Hematopoietic multipotent progenitor cell treated with erythropoietin and hydrocortisone succinate and interleukin-3 and kit ligand, for 17 days (in vitro differentiated cells): ENCODE data around the gene SLC19A1.

Experiments
- DNase-seq: peaks from one replicate; pipeline ENCODE4 v3.0.0-alpha.2; 2015; ENCODE audit warnings: low spot score

SLC19A1 gene

DNA sequence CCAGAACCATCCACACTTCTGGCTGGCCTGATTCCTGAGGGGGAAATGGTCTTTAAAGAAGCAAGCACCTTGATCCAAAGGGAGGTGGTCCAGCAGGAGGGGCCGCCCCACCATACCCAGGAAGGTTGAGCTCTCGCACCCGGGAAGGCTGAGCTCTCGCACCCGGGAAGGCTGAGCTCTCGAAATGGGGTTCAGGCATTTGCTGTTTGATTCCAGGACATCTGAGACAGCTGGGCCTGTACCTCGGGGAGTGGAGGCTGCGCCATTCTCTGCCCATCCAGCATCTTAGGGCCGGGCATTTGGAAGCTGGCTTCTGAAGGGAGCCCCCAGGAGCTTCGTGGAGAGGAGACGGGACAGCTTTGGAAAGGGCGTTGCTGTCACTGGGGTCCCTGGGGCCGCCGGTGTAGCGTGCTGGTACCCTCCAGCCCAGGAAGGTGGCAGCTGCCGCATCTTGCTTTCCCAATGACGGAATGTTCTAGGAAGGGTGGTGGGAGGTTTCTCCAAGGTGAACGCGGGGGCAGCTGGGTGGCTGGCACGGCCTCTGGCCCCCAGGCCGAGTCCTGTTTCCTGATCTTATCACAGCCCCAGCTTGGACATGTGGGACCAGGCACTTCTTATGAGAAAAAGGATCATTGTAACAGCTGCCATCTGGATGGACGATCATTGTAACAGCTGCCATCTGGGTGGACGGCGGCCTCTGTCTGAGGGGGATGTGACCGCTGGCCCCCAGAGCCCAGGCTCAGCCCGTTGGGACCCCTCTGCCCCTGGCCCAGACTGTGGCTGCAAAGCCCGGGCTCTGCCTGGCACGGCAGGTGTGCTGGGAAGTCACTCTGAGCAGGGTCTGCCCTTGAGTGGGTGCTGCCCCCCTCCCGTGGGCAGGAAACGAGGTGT, 75.7 kb downstream of the SLC19A1 start:
- no peak for DNase-seq

DNA sequence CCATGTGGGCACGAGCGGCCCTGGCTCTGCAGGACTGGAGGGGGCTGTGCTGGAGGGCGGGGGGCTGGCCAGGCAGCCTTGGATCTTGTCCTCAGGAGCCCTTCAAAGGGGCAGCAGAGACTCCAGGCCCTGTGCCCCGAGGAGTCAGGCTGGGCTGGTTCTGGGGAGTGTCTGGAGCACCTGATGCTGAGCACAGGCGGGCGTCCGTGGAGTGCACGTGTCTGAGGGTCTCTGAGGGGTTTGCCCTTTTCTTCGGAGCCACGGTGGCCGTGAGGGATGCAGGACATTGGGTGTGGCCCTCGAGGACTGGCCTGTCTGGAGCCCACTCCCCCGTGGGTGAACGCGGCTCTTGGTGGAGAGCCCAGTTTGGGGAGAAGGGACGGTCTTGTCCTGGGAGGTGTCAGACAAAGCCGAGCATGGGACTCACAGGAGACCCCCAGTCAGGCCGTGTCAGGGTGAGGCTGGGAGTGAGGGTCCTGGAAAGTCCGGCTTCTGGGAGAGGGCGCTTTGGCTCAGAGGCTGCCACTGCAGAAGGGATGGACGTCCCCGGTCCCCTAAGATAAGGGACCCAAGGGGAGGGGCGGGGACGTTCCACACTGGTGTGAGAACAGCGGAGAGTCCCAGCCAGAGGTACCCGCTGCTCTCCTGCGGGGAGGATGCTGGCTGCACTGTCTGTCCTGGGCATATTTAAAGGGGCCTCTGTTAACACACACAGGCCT, 76.5 kb downstream of the SLC19A1 start:
- DNase-seq, result no peak

DNA sequence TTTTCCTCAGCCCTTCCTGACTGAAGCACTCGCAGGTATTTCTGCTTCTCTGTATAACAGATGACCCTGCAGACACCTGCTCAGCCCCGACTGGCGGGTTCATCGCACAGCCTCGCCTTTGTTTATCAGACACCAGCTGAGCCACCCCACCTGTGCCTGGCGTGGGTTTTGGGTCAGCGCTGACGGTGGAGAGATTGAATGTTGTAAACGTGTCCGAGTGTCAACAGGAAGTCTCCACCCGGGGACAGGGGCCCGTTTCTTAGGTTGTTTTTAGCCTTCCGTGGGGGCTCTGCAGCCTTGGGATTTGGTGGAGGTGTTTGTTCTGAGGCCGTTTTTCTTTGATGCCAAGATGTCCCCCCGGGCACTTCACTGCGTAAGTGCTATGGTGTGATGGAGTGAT, 77.1 kb downstream of the SLC19A1 start:
- no peak for DNase-seq

DNA sequence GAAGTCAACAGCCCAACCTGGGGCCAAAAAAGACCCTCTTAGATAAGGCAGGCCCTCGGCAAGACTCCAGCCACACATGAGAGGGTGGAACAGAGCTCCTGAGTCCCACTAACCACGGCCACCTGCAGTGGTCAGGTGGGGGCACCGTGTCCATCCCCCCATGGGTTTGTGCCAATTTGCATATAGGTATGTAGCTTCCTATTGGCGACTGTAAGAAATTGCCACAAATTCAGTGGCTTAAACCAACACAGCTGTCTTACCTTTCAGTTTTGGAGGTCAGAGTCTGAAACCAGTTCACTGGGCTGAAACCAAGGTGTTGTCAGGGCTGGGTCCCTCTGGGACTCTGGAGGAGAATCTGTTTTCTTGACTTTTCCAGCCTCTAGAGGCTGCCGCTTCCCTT, 77.9 kb downstream of the SLC19A1 start:
- DNase-seq, result no peak

DNA sequence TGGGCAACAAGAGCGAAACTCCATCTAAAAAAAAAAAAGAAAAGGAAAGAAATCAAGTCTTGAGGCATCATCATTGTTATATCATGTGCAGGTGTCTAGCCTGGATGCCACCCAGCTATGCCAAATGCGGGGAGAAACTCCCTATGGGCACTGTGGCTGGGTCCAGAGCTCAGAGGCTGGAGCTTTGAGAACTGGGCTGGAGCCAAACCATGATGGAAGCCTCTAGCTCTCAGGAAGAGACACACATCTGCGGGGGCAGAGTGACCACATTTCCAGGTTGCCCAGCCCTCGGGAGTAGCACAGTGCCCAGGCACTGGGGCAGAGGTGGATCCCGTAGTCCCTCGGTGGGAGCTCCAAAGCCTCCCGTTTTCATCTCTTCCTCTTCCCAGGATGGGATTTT, 78.4 kb downstream of the SLC19A1 start:
- no peak for DNase-seq

DNA sequence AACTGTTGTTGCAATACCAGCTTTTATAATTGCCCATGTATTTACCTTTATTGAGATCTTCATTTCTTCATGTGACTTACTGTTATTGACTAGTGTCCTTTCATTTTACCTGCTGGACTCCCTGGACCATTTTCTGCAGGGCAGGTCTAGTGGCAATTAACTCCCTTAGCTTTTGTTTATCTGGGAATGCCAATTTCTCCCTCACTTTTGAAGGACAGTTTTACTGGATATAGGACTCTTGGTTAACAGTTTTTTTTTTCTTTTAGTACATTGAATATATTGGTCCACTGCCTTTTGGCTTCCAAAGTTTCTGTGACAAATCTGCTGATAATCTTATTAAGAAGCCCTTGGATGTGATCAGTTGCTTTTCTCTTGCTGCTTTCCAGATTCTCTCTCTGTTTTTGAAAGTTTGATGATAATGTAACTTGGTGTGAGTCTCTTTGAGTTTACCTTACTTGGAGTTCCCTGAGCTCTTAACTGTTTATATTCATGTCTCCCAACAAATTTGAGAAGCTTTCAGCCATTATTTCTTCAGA, 80.4 kb downstream of the SLC19A1 start:
- DNase-seq, result no peak

DNA sequence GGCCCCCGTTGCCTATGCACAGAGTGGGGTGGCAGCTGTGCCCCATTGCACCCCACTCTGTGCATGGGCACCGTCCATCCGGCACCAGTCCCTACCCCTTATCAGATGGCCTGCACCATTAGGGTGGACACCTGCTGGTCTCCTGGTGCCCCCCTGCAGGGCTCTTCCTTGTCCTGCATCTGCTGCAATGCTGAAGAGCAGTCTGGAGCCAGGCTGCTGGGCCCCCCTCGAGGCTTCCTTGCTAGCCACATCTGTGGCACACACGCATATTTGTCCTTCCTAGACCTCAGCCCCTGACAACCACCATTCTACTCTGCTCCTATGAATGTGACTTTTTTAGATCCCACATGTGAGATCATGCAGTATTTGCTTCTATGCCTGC, 80.9 kb downstream of the SLC19A1 start:
- no peak for DNase-seq

DNA sequence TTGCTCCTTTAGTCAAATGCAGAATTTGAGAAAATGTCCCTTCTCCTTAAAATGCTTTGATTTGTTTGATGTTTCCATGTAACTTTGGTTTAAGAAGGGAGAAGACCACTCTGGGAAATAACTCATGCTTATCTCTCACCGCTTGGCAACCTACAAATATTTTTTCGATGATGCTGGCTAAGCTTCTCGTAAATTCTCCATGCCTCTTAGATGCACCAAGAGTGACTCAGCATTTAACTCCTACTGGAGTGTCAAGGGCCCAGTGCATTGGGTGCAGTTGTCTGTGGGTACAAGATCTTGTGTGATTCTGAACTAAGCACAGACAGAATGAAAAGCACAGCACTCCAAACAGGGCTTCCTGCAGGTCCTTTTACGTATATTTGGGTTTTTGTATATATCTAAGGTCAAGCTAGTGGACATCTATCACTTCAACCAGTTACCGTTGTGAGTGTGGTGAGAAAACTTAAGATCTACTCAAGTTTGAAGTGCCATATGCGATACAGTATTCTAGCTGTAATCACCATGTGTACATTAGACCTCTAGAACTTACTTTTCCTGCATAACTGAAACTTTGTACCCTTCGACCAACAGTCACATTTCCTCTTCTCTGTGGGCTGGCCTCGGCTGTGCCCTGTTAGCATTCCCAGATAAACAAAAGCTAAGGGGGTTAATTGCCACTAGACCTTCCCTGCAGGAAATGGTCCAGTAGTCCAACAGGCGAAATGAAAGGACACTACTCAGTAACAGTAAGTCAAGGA, 81.5 kb downstream of the SLC19A1 start:
- no peak for DNase-seq

DNA sequence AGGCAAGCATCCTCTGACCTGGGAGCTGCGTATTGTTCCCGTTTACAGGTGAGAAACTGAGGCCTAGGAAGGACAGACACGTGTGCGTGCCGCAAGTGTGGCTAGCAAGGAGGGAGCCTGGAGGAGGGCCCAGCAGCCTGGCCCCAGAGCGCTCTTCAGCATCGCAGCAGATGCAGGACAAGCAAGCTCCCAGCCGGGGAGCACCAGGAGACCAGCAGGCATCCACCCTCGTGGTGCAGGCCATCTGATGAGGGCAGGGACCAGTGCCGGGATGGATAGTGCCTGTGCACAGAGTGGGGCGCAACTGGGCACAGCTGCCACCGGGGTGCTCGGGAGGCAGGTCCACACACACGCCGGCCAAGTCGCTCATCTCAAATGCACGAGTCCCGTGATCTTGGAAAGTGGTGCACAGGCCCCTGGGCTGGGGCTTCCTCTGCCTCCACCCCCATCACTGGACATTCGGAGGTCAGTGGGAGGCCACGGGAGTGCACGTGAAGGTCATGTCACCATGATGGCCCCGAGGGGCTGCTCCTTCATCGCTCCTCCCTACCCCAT, 82.2 kb downstream of the SLC19A1 start:
- DNase-seq, result no peak

DNA sequence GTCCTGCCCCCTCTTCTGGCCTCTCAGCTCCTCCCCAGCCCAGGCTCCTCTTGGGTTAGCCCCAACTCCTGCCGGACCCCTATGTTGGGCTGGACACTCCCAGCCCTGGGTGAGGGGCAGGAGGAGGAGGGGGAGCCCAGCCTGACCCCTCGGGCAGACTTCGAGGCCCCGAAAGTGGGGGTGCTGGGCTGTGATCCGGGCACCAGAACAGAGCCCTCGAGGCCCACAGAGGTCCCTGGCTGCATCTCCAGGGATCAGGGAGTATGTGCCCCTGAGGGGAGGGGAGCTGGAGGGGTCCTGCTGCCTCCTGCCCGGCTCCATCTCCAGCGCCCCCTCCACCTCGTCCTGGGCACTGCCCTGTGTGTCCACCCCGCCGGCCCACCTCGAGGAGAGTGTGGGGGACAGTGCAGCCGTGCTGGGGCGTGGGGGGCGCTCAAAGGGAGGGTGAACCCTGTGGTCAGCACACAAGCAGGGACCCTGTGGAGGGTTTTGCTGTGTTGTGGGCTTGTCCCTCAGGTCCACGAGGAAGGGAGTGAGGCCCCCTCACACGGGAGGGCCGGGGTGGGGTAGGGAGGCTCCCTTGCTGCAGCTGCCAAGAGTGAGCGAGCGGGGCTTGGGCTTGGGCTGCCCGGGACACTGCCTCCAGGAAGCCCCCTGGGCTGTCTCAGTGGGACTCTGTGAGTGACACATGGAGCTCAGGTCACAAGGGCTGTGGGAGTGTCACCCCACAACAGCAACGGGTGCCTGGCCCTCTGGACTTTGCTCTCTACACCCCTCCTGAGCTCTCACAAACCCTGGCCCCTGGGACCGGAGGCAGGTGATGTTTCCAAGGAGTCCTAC, 82.8 kb downstream of the SLC19A1 start:
- no peak for DNase-seq

DNA sequence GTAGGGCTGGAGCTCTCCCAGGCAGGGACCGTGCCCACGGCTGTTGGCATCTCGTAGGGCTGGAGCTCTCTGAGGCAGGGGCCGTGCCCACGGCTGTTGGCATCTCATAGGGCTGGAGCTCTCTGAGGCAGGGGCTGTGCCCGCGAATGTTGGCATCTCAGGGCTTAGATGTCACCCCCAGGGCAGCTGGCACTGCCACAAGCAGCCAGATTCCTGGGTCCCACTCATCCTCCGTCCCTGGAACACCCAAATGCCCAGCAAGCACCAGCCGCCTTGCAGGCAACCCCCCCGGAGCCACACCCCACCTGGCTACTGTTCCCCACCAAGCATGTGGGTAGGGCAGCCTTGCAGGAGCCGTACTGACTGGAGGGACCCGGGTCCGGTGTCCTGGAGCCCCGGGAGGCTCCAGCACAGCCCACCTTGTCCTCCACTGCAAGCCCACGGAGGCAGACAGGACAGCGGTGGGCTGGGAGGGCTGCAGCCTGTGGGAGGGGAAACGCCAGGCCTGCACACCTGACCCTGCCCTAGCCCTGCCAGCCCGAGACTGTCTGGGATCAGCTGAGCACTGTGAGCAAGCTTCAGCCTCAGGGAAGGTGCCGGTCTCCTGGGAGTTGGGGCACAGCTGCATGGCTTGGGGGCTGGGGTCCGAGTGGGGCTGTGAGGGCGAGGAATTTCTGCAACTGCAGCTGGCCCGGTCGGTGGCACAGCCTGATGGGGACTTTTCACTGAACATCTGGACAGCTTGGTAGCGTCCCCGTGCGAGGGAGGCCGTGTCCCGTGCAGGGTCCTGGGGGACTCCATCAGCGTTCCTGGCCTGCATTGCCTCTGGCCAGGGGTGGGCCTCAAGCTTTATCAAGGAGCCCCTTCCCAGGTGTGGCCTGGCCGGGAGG, 83.7 kb downstream of the SLC19A1 start:
- no peak for DNase-seq

DNA sequence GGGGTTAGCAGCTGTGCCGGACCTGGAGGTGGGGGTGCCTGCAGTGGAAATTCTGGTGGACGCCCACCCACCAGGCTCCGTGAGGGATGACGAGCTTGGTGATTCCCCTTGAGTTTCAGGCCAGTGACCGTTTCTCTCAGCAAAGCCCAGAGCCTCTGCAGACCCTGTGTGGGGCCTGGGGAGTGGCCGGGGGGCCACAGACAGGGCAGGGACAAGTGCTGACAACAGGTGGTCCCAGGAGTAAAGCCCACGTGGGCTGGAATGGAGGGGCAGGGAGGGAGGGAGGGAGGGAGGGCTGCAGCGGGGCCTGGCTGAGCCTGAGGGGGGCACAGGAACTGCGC, 84.4 kb downstream of the SLC19A1 start:
- DNase-seq, result no peak

DNA sequence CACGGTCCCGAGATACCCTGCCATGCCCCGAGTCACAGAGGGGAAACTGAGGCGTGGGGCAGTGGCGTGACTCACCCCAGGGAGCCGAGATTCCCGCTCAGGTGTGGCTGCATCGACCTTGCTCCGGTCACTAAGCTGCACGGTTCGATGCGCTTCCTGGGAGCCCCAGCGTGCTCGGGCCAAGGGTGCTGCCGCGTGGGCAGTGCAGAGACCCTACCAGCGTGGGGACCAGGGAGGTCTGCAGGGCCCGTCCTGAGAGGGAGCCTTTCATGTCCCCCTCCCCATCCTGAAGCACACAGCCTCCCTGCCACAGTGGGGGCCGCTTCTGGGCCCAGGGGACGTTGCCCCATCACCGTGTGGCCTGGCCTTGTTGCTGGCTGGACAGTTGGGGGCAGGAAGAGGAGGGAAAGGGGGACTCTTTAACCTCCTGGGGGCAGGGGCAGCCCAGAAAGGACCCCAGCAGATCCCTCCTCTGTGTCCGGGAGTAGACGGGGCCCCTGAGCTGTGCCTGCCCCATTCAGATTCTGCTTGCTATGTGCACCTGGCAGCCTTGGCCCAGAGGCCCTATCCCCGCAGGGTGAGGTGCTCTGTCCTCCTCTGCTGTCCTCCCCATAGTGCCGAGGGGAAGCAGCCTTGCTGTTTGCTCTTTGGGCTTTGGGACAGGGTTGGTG, 84.9 kb downstream of the SLC19A1 start:
- no peak for DNase-seq

DNA sequence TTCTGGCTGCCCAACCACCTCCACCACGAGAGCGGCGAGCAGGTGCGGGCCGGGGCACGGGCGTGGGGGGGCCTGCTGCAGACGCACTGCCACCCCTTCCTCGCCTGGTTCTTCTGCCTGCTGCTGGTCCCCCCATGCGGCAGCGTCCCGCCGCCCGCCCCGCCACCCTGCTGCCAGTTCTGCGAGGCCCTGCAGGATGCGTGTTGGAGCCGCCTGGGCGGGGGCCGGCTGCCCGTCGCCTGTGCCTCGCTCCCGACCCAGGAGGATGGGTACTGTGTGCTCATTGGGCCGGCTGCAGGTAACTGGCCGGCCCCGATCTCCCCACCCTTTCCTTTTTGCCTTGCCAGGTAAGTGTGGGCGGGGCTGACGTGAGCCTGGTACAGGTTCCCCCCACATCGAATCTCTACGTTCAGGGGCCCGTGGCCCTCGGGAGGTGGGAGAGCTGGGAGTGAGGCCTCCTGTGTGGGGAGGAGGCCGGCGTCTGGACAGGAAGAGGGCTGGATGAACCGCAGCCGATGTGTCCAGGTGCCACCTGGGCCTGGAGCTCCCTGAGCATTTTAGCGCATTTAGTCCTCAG, 85.6 kb downstream of the SLC19A1 start:
- no peak for DNase-seq

DNA sequence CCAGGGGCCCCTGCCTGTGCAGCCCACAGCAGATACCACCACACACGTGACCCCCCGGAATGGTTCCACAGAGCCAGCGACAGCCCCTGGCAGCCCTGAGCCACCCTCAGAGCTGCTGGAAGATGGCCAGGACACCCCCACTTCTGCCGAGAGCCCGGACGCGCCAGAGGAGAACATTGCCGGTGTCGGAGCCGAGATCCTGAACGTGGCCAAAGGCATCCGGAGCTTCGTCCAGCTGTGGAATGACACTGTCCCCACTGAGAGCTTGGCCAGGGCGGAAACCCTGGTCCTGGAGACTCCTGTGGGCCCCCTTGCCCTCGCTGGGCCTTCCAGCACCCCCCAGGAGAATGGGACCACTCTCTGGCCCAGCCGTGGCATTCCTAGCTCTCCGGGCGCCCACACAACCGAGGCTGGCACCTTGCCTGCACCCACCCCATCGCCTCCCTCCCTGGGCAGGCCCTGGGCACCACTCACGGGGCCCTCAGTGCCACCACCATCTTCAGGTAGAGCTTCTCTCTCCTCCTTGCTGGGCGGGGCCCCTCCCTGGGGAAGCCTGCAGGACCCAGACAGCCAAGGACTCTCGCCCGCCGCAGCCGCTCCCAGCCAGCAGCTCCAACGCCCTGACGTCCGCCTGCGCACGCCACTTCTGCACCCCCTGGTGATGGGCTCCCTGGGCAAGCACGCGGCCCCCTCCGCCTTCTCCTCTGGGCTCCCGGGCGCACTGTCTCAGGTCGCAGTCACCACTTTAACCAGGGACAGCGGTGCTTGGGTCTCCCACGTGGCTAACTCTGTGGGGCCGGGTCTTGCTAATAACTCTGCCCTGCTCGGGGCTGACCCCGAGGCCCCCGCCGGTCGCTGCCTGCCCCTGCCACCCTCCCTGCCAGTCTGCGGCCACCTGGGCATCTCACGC, 86.3 kb downstream of the SLC19A1 start:
- DNase-seq, result no peak

DNA sequence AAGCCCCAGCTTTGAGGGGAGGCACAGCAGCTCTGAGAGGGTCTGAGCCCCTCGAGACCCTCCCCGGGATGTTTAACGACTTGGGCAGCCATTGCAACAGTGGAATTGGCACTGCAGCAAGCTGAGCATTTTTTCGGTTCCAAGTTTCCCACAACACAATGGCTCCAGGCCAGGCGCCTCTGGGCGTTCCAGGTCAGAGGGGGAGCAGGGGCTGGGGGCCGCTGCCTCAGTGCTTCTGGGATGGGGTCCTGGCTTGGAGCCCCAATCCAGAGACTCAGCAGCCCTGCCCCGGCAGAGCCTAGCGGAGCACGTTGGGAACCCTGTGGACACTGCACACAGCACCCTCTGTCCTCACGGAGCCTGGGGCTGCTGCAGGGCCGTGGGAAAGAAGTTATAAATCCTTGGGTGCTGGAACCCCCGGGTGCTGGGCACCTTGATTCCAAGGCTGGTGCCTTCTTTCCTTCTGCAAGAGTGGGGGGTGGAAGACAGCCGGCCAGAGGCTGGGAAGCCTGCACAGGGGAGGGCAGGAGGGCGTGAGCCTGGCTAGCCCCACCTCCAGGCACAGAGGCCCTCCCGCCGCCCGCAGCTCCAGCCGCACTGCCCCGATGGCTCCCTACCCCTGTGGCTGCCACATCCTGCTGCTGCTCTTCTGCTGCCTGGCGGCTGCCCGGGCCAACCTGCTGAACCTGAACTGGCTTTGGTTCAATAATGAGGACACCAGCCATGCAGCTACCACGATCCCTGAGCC, 87.1 kb downstream of the SLC19A1 start:
- no peak for DNase-seq

DNA sequence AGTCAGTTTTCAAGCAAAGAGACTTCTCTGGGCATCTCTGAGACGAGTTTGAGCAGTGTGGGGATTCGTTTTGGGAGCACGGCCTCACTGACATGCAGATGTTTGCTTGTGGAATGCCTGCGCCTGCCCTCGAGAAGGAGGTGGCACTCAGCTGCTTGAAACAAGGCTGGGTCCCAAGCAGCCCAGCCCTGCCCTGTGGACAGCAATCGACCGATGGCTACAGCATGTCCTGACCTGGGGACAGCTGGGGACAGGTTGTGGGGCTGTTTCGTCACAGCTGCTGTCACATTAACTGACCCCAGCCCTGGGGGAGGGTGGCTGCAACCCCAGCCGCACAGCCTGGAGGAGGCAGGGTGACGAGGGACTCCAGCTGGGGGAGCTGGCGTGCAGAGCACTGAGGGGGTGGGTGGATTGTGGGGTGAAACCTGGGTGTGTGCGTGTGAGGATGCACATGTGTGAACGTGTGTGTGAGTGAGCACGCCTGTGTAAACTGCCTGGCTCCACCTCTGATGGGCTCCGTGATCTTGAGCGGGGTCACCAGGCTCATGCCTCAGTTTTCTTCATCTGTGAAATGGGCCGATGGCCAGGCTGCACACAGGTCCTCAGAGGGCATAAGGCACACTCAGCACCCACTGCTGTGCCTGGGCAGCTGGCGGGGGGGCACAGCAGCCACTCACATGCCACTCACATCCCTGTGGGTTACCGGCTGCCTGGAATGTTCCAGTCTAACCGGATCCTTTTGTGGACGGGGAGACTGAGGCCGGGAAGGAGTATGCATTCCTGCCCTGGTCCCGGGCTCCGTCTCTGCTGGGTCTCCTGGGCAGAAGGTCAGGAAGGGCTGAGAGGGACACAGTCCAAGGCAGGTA, 87.9 kb downstream of the SLC19A1 start:
- no peak for DNase-seq
